Measurements from ENCODE around the gene NMS. TPM values are rescaled to one million over a fixed set of nuclear protein-coding genes. Genes with fewer than 3 reads are reported as not detected.

Gene NMS, protein sequence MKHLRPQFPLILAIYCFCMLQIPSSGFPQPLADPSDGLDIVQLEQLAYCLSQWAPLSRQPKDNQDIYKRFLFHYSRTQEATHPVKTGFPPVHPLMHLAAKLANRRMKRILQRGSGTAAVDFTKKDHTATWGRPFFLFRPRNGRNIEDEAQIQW
- not detected for total RNA-seq (ENCODE audit: unreplicated experiment)
- long read RNA-seq, result 0 reads

DNA sequence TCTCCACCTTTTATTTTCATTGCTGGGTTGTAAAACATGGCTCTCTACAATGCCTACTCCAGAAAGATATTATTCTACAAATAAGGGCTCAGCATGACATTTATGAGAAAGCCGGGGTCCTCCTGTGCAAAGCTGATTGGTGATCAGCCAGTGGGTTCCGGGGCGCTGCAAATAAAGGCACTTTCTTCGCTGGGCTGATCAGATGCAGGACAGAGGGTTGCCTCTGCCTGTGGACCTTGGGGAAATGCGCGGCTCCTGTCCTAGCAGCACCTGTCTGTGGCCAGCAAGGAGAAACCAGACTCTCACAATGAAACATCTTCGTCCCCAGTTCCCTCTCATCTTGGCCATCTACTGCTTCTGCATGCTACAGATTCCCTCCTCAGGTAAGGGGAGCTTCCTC, at the start of gene NMS:
Gene NMS (plus strand): TSS at position 301 of the 400 bp plus-strand sequence. CDS start 7 bp downstream, at position 308.
- no peak for DNase-seq (ENCODE audit: low spot score)
- H3K4me1 Mint-ChIP-seq (ENCODE audit: unreplicated experiment), result no peaks in the 10 kb centered on the region

DNA sequence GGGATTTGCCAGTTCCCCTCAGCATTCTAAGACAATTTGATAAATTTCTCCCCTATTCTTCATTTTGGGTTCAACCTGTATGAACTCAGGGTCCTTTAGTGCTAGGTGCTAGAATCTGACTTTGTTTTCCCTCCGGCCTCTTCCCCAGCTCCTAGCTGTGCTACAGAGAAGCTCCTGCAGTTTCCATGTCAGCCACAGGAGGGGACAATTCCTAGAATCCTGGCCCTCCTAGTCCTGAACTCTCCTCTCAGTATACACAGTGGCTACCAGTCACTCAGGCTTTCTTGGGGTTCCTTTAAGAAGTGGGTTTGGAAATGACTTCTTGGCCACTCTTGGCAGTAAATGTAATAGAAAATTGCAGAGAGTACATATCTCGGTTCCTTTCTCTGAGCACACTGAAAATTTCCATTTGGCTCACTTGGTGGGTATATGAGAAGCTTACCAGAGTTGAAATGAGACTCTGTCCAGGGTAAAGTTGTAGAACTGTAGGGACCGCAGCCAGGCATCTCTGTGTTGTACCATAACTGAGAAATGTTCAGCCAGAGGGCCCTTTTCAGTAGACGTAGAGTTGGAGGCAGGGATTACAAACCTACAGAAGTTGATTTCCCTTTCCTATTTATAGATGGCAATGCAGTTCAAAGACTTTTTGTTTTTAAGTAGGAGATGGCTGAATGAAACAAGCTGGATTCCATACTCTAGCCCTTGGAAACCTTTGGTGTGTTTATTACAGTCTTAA, 47.8 kb upstream of the NMS start:
- no peak overlapping the region for H3K4me3 Mint-ChIP-seq (ENCODE audit: unreplicated experiment)

More for the DNA sequence above, at the start of gene NMS:
- H3K27me3 Mint-ChIP-seq (ENCODE audit: unreplicated experiment), result peaks cover 2% of the 10 kb centered on the region
- TF ChIP-seq, protein P1, sequence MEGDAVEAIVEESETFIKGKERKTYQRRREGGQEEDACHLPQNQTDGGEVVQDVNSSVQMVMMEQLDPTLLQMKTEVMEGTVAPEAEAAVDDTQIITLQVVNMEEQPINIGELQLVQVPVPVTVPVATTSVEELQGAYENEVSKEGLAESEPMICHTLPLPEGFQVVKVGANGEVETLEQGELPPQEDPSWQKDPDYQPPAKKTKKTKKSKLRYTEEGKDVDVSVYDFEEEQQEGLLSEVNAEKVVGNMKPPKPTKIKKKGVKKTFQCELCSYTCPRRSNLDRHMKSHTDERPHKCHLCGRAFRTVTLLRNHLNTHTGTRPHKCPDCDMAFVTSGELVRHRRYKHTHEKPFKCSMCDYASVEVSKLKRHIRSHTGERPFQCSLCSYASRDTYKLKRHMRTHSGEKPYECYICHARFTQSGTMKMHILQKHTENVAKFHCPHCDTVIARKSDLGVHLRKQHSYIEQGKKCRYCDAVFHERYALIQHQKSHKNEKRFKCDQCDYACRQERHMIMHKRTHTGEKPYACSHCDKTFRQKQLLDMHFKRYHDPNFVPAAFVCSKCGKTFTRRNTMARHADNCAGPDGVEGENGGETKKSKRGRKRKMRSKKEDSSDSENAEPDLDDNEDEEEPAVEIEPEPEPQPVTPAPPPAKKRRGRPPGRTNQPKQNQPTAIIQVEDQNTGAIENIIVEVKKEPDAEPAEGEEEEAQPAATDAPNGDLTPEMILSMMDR (IDR thresholded peaks at IDR 0.05; ENCODE audit: unreplicated experiment), result no peak
- H3K27ac Mint-ChIP-seq (ENCODE audit: unreplicated experiment), result no peak within 1 kb of the TSS
- H3K36me3 Mint-ChIP-seq (ENCODE audit: low read depth, unreplicated experiment), result no peaks in the 10 kb centered on the region
- H3K4me3 Mint-ChIP-seq (ENCODE audit: unreplicated experiment), result no peak within 1 kb of the TSS
- no peaks in the 10 kb centered on the region for H3K9me3 Mint-ChIP-seq (ENCODE audit: unreplicated experiment)

DNA sequence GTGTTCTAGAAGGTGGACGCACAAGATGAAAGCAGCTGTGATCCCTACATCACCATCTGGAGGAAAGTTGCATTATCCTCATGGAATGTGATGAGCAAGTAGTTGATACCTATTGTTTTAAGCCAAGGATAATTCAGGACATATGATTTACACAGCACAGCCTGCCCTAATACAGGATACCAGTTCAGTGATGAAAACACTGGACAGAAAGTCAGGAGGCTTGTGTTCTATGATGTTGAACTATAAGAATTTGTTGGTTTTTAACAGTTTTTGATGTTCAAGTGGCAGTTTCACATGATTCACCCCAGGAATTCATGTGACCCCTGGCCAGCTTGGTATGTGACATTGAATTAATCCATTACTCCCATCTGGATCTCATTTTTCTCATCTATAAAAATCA, 46.7 kb upstream of the NMS start:
- Mint-ChIP-seq H3K4me3 (ENCODE audit: unreplicated experiment) (no peak overlapping the region), H3K27me3 (ENCODE audit: unreplicated experiment) (peaks cover 2% of the 10 kb centered on the region), H3K9me3 (ENCODE audit: unreplicated experiment) (no peaks in the 10 kb centered on the region), H3K4me1 (ENCODE audit: unreplicated experiment) (no peaks in the 10 kb centered on the region), H3K36me3 (ENCODE audit: low read depth, unreplicated experiment) (no peaks in the 10 kb centered on the region), H3K27ac (ENCODE audit: unreplicated experiment) (no peak overlapping the region)
- TF ChIP-seq, protein P1 (IDR thresholded peaks at IDR 0.05; ENCODE audit: unreplicated experiment), result no peak
- DNase-seq (ENCODE audit: low spot score), result no peak

More for the DNA sequence above, 47.8 kb upstream of the NMS start:
- Mint-ChIP-seq H3K27me3 (ENCODE audit: unreplicated experiment) (peaks cover 3% of the 10 kb centered on the region), H3K9me3 (ENCODE audit: unreplicated experiment) (no peaks in the 10 kb centered on the region), H3K27ac (ENCODE audit: unreplicated experiment) (no peak overlapping the region), H3K4me1 (ENCODE audit: unreplicated experiment) (no peaks in the 10 kb centered on the region), H3K36me3 (ENCODE audit: low read depth, unreplicated experiment) (no peaks in the 10 kb centered on the region)
- DNase-seq (ENCODE audit: low spot score), result peak; percentile 70
- TF ChIP-seq, protein P1 (IDR thresholded peaks at IDR 0.05; ENCODE audit: unreplicated experiment), result peak; percentile 28

DNA sequence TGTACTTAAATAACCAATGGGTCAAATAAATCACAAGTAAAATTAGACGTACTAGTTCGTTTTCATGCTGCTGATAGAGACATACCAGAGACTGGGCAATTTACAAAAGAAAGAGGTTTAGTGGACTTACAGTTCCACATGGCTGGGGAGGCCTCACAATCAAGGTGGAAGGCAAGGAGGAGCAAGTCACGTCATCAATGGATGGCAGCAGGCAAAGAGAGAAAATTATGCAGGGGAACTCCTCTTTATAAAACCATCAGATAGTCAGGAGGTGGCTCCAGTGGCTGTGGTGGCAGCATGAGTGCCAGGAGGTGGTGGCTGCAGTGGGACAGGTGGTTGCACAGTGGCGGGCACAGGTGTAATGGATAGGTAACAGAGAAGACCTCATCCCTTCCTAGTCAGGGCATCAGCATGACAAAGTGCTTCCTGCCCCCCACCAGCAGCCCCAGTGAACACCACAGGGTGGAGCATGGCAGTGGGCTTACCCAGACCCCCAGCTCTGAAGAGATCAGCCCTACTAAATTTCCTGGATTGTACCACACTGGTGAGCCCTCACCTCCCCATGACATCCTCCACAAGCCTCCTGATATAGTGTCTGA, 45.9 kb upstream of the NMS start:
- no peaks in the 10 kb centered on the region for H3K36me3 Mint-ChIP-seq (ENCODE audit: low read depth, unreplicated experiment)
- no peak for DNase-seq (ENCODE audit: low spot score)
- no peak overlapping the region for H3K27ac Mint-ChIP-seq (ENCODE audit: unreplicated experiment)
- TF ChIP-seq, protein P1 (IDR thresholded peaks at IDR 0.05; ENCODE audit: unreplicated experiment), result no peak
- H3K4me1 Mint-ChIP-seq (ENCODE audit: unreplicated experiment), result no peaks in the 10 kb centered on the region
- no peaks in the 10 kb centered on the region for H3K9me3 Mint-ChIP-seq (ENCODE audit: unreplicated experiment)
- no peak overlapping the region for H3K4me3 Mint-ChIP-seq (ENCODE audit: unreplicated experiment)
- H3K27me3 Mint-ChIP-seq (ENCODE audit: unreplicated experiment), result peaks cover 2% of the 10 kb centered on the region

DNA sequence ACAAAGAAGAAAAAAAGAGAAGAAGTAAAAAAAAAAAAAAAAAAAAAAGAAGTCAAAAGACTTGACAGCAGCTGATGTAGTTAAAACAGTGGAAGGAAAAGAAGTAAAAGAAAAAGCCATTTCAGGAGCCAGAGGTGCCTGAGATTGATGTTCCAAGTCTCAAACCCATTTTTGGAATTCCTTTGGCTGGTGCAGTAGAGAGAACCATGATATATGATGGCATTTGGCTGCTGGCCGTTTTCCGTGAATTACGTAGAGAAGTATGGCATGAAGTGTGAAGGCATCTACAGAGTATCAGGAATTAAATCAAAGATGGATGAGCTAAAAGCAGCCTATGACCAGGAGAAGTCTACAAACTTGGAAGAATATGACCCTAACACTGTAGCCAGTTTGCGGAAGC, 45.2 kb upstream of the NMS start:
- H3K27me3 Mint-ChIP-seq (ENCODE audit: unreplicated experiment), result peaks cover 2% of the 10 kb centered on the region
- no peak overlapping the region for H3K27ac Mint-ChIP-seq (ENCODE audit: unreplicated experiment)
- DNase-seq (ENCODE audit: low spot score), result no peak
- TF ChIP-seq, protein P1 (IDR thresholded peaks at IDR 0.05; ENCODE audit: unreplicated experiment), result no peak
- no peaks in the 10 kb centered on the region for H3K4me1 Mint-ChIP-seq (ENCODE audit: unreplicated experiment)
- H3K36me3 Mint-ChIP-seq (ENCODE audit: low read depth, unreplicated experiment), result no peaks in the 10 kb centered on the region
- H3K4me3 Mint-ChIP-seq (ENCODE audit: unreplicated experiment), result no peak overlapping the region
- no peaks in the 10 kb centered on the region for H3K9me3 Mint-ChIP-seq (ENCODE audit: unreplicated experiment)

All from endothelial cell (in vitro differentiated cells).